Stimulated activated CD8-positive, alpha-beta memory T cell treated with anti-CD3 and anti-CD28 coated beads, Interleukin-4, amount 100 ng/mL, for 24 hours (primary cell): ENCODE results near the gene PALM3.

Source experiments
- DNase-seq: peaks from one replicate; pipeline ENCODE4 v3.0.0-alpha.2; 2020; ENCODE audit warnings: low read depth

PALM3 gene

DNA sequence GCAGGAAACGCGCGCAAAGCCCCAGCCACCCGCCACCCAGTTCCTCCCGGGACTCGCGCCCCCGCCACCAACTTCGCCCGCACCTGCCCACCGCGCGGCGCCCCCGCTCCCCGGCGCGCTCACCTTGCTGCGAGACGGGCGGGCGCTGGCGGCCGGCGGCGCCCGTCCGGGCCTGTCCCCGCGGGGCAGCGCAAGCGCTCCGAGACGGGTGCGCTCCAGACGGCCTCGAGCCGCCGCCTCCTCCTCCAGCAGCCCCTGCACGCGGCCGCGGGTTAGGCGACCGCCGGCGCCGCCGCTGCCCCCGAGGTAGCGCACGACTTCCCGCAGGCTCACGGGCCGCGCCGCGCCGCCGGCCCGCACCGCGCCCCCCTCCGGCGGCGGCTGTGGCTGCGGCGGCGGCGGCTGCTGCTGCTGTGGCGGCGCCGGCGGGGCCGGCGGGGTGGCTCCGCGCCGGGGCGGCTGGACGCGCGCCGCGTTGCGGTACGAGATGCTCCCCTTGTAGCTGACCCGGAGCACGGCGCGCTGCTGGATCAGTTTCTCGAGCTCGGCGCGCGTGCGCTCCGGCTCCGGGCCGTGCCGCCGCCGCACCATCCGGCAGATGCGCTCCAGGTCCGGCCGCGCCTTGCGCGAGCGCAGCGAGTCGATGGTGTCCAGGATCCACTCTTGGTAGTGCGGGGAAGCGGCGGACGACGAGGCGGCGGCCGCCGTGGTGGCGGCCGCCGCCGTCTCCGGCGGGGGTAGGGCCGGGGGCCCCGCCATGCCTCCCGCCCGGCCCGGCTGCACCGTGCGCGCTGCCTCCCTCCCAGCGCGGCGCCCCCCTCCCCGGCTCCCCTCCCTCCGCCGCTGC is 28.0 kb upstream of the PALM3 start:
- DNase-seq, result peak; percentile 30

DNA sequence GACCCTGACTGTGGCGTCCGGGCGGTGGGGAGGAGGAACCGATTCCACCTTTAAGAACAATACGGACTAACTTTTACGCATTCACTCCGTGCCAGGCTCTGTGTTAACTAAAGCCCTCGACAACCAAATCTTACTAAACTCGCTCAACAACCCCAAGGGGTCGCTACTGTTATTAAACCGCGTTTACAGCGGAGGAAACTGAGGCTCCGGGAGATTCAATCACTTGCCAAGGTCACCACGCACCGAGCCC is 27.5 kb upstream of the PALM3 start:
- no peak for DNase-seq

DNA sequence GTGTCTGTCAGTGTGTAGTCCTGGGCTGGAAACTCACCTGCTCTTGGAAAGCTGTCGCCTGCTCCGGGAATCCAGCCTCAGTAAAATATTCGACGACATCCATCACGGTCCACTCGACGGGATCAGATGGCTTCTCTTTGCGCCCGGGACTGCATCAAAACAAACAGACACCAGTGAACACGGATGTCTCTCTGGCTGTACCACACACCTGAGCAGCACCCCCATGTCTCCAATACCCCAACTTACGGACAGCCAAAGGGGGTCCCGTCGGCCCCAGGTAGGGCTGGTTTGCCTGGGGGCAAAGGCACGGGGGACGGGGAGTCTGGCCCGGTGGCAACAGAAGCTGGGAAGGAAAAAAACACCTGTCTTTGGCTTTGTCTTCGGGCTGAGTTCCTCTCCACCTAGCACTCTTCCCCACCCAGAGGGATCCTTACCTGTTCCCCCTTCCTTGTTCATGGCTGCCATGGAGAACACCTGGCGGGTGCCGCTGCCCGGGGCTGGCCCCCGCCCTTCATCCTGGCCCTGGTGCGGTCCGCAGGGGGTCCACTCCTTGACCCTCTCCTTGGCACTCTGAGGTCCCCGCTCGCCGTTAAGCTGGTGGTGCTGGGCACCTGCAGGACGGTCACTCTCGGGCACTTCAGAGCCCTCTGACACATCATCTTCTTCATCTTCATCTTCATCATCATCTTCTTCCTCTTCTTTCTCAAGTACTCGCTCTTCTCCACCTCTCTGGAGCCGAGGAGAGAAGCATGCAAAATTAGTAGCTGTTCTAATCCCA is 26.9 kb upstream of the PALM3 start:
- no peak for DNase-seq

DNA sequence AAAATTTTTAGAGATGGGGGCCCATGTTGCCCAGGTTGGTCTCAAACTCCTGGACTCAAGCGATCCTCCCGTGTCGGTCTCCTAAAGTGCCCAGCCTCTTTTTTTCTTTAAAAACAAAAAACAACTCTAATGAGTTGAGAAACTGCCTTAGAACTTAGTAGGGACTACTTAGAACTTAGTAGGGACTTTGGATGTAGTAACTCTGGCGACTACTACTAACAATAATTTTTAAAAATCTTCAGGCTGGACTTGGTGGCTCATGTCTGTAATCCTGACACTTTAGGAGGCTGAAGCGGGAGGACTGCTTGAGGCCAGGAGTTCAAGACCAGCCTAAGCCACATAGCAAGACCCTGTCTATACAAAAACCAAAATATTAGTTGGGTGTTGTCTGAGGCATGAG is 24.2 kb upstream of the PALM3 start:
- DNase-seq, result no peak

DNA sequence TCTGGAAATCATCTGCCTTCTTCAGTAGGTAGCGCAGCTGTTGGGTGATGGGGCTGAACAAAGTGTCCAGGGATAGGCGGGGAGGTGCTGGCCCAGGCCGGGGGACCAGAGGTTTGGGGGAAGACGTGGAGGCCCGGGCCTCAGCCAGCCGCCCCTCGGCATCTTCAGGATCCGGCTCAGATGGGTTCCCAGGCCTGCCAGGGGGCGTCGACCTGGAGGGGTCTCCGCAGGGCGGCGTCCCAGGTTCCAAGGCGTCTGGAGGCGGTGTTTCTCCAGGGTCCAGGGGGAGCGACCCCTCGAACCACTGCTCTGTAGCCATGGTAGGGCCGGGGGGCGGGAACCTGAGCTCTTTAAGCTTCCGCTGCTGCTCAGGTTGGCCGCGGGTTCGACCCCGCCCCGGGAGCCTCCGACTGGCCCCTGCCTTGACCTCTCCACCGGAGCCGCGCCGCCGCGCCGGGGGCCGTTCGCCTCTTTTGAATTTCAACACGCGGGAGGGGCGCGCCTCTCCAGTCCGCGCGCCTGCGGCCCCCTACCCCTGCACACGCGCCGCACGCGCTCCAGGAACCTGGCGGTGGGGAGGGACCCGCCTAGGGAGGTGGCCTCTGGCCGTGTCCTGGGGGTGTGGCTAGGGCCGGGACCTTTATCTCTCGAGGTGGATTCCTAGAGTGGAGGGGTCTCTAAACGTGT is 23.6 kb upstream of the PALM3 start, which contains the start of gene C19orf67:
C19orf67 (minus strand) TSS at position 475 of the 687 bp plus-strand sequence; CDS start at position 319, 156 bp downstream.
- no peak for DNase-seq

DNA sequence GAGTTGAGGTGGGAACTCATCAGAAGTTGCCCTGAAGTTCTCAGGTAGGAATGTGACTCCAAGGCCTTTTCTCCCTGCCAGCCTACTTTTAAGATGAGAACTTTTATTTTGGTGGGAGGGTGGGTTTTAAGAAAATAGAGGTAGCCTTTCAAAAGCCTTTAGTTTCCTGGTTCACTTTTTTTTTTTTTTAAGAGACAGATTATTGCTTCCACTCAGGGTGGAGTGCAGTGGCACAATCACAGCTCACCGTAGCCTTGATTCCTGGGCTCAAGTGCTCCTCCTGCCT is 20.7 kb upstream of the PALM3 start:
- no peak for DNase-seq

DNA sequence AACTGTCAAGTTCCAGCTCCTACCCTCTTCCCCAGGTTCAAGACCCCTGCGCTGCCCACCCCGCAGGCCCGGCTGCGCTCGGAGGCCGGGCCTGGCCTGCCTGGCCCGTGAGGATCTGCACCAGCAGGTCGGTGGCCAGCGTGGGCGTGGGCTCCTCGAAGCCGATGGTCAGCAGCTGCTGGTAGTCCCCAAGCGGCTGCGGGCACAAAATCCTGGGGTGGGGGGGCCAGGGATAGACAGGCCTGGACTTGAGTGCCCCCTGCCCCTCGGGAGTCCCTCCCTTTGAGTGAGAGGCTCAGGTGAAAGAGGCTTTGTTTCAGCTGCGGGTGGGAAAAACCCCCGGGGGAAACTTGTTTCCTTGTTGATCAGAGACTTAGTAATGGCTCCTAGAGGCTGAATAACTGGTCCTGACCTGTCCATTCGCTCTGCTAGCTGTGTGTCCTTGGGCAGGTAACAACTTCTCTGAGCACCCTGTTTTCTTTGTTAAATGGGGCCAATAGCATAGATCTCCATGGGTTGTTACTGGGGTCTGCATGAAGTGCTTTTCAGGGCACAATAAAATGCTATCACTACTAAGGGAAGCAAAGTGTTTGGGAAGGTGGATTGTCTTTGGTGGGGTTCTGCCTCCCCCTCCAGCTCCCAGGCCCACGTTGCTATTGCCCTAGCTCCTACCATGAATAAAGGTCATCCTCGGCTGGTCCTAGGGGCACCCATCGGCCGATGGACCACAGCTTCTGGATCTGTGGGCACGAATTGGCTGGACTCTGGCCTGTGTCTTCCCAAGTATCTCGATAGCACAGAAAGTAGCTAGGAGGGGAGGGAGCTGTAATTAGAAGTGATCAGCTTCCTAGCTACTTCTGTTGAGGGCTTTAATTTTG is 20.2 kb upstream of the PALM3 start:
- no peak for DNase-seq

DNA sequence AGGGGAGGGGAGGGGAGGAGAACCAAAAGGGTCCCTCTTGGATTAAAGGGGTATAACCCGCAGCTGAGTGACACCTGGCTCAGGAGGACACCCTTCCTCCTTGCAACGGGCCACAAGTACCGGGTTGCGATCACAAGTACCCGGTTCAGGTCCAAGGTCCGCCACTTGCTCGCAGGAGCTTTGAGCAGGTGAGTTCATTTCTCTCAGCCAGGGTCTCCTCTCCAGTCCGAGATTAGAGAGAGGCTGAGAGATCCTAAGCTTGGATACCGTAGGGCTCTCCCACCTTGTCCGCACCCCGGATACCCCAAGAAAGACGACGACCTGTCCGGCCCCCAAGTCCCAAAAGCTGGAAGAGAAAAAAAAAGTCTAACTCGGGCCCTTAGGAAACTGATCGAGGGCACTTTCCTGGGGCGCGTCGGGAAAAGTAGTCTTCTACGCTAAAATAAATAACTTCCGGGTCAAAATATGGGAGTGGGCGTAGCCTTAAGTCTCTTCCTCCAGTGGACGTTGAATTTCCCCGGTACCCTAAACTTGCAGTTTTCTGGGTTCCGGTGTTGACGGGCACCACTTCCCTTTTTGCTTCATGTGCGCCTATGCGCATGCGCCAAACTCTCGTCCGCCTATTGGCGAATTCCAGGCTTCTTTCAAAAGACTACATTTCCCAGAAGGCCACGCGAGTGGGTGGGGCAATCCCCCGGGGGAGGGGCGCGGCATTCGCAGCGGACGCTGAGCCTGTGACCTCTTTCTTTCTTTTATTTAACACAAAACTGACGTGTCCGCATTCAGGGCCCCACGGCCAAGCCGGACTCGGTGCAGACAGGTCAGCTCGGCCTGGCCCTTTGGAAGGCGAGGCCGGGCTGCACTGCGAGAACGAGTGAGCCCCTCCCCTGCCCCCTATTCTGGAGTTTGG is 19.3 kb upstream of the PALM3 start:
- DNase-seq, result peak; percentile 97

DNA sequence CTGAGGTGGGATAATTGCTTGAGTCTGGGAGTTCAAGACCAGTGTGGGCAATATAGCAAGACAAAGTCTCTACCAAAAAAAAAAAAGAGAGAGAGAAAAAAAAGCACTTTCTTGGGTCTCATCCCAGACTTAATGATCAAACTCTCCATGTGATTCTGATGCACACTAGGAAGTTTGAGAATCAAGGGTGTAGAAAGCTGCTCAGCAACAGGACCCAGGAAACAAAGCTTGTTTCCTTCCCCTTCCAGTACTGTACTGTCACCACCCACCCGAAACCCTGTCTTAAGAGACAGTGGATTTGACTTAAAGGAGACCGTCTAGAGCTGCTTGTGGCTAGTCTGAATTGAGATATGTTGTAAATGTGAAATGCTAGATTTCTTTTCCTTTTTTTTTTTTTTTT is 16.5 kb upstream of the PALM3 start:
- no peak for DNase-seq

DNA sequence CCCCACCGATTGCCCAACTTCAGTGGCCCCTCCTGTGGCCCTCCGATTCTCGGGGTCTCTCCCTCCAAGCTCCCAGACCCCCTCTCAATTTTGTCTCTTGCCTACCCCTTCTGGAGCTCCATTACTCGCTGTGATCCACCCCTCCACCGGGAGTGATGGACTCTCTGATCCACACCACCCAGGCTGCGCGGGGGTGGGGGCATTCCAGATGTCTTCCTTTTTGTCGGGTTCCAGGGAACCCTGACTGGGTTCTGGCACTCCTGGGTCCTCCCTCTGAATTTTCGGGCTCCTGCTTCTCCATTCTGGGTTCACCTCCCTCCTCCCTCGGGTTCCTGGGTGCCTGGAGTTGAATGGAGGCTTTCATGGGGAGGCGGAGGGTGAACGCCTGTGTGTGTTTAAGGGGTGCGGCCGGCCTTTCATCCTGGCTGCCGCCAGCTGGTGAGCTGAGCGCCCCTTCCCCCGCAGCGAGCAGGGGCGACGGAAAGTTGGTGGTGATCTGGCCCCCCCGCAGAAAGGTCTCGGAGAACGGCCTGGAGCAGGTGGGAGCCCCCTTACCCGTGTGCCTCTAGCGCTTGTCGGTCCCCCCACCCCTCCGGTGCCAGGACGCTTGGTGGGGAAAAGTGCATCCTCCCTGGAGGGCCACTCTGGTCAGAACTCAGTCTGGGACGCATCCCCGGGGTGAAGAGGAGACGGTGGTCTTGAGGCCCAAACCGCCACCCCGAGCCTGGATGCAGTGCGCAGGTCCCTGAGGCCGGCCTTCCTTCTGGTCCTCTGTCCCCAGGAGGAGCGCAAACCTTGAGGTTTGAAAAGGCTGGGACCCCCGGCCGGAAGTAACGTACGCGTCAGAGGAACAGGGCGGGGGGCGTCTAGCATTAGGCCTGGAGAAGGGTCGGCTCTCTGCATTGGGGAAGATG is 12.3 kb upstream of the PALM3 start:
- DNase-seq, result no peak

DNA sequence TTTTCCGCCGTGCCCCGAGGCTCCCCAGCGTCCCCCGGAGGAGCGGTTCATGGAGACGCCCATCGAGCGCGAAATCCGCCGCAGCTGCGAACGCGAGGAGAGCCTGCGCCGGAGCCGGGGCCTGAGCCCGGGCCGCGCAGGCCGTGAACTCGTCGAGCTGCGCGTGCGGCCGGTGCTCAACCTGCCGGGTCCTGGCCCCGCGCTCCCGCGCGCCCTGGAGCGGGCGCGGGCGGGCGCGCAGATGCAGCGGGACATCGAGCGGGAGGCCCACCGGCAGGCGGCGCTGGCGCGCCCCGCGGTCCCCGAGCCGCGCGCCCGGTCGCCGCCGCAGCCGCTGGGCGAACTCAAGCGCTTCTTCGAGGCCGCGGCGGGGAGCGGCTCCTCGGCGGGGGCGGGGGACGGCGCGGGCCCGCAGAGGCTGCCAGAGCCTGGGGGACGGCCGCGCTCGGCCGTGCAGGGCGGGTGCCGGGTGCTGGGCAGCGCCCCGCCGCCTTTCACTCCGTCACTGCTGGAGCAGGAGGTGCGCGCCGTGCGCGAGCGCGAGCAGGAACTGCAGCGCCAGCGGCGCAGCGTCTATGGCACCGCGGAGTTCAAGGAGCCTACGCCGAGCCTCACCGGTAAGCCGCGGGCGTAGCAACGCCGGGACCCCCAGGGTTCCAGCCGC is 11.5 kb upstream of the PALM3 start:
- peak; percentile 63 for DNase-seq

DNA sequence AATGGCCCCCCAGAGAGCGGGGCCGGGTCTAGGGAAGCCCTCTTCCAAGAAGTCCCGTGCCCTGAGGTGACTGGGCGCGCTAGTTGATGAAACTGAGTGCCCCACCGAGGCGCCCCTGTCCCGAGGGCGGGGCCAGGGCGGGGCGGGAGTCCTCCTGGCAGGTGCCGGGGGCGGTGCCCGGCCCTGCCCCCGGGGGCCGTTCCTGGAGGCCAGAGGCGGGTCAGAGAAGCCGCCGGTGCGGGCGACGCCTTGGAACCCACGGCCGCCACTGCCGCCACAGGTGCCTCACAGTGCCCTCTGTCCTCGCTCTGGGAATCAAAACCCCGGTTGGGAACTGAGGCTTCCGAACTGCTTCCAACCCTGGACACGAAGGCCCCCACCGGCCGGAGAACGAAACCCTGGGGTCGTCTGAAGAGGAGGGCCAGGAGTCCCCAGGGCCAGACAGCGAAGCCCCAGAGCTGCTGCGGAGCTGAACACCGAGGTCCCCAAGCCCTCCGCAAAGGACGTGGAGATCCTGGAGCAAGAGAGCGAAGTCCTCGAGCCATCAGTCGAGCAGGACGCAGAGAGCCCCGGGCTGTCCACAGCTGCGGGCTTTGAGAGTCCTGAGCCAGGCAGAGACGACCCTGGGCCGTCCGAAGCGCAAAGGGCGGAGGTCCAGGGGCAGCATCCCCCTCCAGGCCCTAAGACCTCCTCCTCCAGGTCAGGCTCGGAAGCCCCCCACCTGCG is 10.8 kb upstream of the PALM3 start, which contains the start of gene MISP3:
MISP3 (plus strand) TSS at position 252 of the 726 bp plus-strand sequence. CDS start 524 bp downstream, outside the sequence.
- no peak for DNase-seq

DNA sequence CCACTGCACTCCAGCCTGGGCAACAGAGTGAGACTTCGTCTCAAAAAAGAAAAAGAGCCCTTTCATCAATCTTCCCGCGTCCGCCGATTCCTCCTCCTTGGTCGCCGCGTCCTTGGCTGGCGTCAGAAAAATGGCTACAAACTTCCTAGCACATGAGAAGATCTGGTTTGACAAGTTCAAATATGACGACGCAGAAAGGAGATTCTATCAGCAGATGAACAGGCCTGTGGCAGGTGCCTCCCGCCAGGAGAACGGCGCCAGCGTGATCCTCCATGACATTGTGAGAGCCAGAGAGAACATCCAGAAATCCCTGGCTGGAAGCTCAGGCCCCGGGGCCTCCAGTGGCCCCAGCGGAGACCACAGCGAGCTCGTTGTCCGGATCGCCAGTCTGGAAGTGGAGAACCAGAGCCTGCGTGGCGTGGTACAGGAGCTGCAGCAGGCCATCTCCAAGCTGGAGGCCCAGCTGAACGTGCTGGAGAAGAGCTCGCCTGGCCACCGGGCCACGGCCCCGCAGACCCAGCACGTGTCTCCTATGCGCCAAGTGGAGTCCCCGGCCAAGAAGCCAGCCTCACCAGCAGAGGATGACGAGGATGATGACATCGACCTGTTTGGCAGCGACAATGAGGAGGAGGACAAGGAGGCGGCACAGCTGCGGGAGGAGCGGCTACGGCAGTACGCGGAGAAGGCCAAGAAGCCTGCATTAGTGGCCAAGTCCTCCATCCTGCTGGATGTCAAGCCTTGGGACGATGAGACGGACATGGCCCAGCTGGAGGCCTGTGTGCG is 8.6 kb upstream of the PALM3 start:
- no peak for DNase-seq

DNA sequence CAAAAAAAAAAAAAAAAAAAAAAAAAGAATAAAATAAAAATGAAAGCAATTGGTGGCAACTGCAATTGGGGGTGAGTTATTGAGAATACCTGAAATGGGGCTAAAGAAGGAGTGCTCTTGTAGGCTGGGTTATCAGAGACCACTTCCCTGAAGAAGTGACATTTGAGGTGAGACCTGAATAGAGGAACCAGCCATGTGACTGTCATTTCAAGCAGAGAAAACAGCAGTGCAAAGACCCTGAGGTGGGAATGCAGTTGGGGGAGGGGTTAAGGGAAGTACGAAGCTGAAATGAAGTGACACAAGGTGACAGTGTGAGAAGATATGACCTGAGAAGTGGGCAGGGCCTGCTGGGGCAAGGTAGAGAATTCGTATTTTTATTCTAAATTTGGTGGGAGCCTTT is 4.3 kb upstream of the PALM3 start:
- DNase-seq, result no peak

DNA sequence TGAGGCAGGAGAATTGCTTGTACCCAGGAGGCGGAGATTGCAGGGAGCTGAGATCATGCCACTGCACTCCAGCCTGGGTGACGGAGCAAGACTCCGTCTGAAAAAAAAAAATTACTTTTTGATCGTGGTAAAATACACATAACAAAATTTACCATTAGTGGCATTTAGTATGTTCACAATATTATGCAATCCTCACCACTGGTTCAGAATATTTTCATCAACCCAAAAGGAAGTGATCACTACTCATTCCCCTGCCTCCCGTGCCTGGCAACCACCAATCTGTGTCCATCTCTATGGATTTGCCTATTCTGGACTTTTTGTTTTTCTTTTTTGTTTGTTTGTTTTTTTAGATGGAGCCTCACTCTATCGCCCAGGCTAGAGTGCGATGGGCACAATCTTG is 1.2 kb upstream of the PALM3 start:
- DNase-seq, result no peak

DNA sequence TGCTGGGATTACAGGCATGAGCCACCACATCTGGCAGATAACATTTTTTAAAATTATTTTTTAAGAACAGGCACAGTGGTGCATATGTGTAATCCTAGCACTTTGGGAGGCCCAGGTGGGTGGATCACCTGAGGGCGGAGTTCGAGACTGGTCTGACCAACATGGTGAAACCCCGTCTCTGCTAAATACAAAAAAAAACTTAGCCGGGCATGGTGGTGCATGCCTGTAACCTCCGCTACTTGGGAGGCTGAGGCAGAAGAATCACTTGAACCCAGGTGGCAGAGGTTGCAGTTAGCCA is 631 bp upstream of the PALM3 start:
- DNase-seq, result no peak

DNA sequence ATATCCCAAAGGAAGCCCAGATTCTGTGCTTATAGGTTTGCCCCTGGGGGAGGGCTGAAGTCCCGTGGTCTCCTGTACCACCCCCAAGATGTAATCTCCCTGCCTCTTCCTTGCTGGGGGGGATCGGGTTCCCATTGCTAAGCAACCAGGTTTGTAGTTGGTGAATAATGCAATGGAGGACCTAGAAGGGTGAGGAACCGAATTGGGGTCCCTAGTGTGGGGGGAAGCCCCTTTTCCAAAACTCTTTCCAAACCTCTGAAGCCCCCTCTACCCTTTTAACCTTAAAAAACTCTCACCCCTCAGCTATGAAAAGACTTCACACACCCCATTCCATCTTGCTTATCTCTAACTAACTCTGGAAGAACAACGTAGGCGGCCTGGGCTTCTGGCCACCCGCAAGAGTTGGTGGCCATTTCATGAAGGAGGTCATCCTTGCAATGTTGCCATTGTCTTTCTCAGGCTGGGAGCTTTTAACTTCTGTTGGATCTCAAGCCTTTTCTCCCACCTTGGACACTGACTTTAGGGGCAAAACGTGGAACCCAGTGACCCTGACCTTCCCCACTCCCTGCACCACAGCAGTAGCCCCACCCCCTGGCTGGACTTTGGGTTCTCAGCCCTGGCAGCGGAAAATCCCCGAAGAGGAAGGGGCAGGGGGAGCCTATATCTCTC is 661 bp downstream of the PALM3 start:
- no peak for DNase-seq
